Kidney (tissue), 22 donors: Measurements from ENCODE around the gene SAMD10. TPM values are rescaled to one million over a fixed set of nuclear protein-coding genes. Genes with fewer than 3 reads are reported as not detected.

ENCODE experiments used
- DNase-seq, 5 donors: peaks; one replicate each; pipeline ENCODE4 v3.0.0-alpha.2; 2013 to 2020
- FAIRE-seq: peaks from 2 replicates; lab custom pipeline; 2012; peaks lifted over from hg19 to GRCh38; lab: Jason Lieb, UNC
- H3K27ac ChIP-seq, 2 donors: one replicate each; pipeline ENCODE4 v1.7.0; 2013; ENCODE audit warnings: low read depth in 2 of 2, low read length in 2 of 2, inconsistent platforms in 1 of 2
- H3K27me3 ChIP-seq: one replicate; pipeline ENCODE4 v1.7.1; 2013; ENCODE audit warnings: low read length, inconsistent platforms; ENCODE audit not compliant: control insufficient read depth, insufficient read depth
- H3K36me3 ChIP-seq, 3 donors: one replicate each; pipeline versions ENCODE4 v1.7.0 to v1.7.1; 2013; ENCODE audit warnings: low read length in 3 of 3, control low read depth in 1 of 3, inconsistent platforms in 1 of 3; ENCODE audit not compliant: insufficient read depth in 3 of 3, control insufficient read depth in 2 of 3
- H3K4me1 ChIP-seq, 3 donors: one replicate each; pipeline versions ENCODE4 v1.7.0 to v1.7.1; 2013; ENCODE audit warnings: low read length in 3 of 3, inconsistent platforms in 1 of 3, low read depth in 1 of 3; ENCODE audit not compliant: control insufficient read depth in 2 of 3, insufficient read depth in 2 of 3
- H3K4me3 ChIP-seq, 3 donors: one replicate each; pipeline versions ENCODE4 v1.7.0 to v1.8.1; 2013; ENCODE audit warnings: low read length in 3 of 3, control low read depth in 1 of 3, inconsistent platforms in 1 of 3
- H3K9ac ChIP-seq, 3 donors: one replicate each; pipeline versions ENCODE4 v1.7.0 to v1.7.1; 2013; ENCODE audit warnings: low read length in 3 of 3, control low read depth in 1 of 3, inconsistent platforms in 1 of 3
- H3K9me3 ChIP-seq, 3 donors: one replicate each; pipeline versions ENCODE4 v1.7.0 to v1.7.1; 2013; ENCODE audit warnings: low read length in 3 of 3, control low read depth in 1 of 3, inconsistent platforms in 1 of 3; ENCODE audit not compliant: control insufficient read depth in 2 of 3, insufficient read depth in 1 of 3
- intact Hi-C: fragments of 100-400 bp; cut with DNase I; formaldehyde crosslinking; loops from one replicate; pipeline ENCODE4 v1.11.1; 2022
- long read RNA-seq, 10 donors: library from polyadenylated mRNA in 1 of 10; unstranded in 1 of 10; transcript quantifications; one replicate each; pipeline ENCODE4 v2.0.0 and lab custom pipeline, GENCODE V29; 2021 to 2026
- polyA plus RNA-seq: library from polyadenylated mRNA; stranded (reverse); fragments of 350-450 nt; fragmentation: Illumina TruSeq; extraction: RNeasy Lipid Tissue Mini Kit (QIAGEN cat#74804); gene quantifications from one replicate; pipeline ENCODE4 v1.2.3, GENCODE V29; 2014; ENCODE audit warnings: low read depth, low replicate concordance; ENCODE audit not compliant: insufficient read depth
- total RNA-seq: library from RNA; stranded (reverse); fragmentation: NEBNext Ultra II Directional; extraction: Animal tissue kit (Norgen Biotek cat#: 25700); gene quantifications from one replicate; pipeline ENCODE4 v1.2.1, GENCODE V29; 2021
- TF ChIP-seq, protein P1 (sequence below): IDR thresholded peaks from 3 replicates; pipeline ENCODE4 v1.5.1; 2012; ENCODE audit warnings: mild to moderate bottlenecking, moderate library complexity, borderline replicate concordance; ENCODE audit not compliant: insufficient read depth; ENCODE audit errors: extremely low read depth
- donor health status: control.
- donor health status: control.
- donor health status: control.
- donor health status: control.
- donor health status: control.
- donor health status: DM: yes; HTN: yes; CAD: no.
- donor health status: Normal renal cell carcinoma (clear cell type).

Gene SAMD10
- 7.9 TPM for total RNA-seq
- polyA plus RNA-seq = 8.5 TPM
- long read RNA-seq, donor 1, partial matches to known transcripts = 119 of 119 reads
- long read RNA-seq, donor 1, other reads (novel, unspliced or antisense) = 0 of 119 reads
- long read RNA-seq, donor 2, partial matches to known transcripts = 75 of 125 reads
- long read RNA-seq, donor 2, other reads (novel, unspliced or antisense) = 48 of 125 reads
- long read RNA-seq, donor 3, partial matches to known transcripts = 0 of 2 reads
- long read RNA-seq, donor 3, other reads (novel, unspliced or antisense) = 0 of 2 reads
- long read RNA-seq, donor 4, partial matches to known transcripts = 122 of 160 reads
- long read RNA-seq, donor 4, other reads (novel, unspliced or antisense) = 37 of 160 reads
- long read RNA-seq, donor 5 = 0 reads
- long read RNA-seq, donor 6 = 0 reads
- long read RNA-seq, donor 7, partial matches to known transcripts = 0 of 12 reads
- long read RNA-seq, donor 7, other reads (novel, unspliced or antisense) = 9 of 12 reads
- long read RNA-seq, donor 8, partial matches to known transcripts = 0 of 1 reads
- long read RNA-seq, donor 8, other reads (novel, unspliced or antisense) = 0 of 1 reads
- long read RNA-seq, donor 9 = 0 reads
- long read RNA-seq, donor 10, partial matches to known transcripts = 169 of 189 reads
- long read RNA-seq, donor 10, other reads (novel, unspliced or antisense) = 19 of 189 reads

DNA sequence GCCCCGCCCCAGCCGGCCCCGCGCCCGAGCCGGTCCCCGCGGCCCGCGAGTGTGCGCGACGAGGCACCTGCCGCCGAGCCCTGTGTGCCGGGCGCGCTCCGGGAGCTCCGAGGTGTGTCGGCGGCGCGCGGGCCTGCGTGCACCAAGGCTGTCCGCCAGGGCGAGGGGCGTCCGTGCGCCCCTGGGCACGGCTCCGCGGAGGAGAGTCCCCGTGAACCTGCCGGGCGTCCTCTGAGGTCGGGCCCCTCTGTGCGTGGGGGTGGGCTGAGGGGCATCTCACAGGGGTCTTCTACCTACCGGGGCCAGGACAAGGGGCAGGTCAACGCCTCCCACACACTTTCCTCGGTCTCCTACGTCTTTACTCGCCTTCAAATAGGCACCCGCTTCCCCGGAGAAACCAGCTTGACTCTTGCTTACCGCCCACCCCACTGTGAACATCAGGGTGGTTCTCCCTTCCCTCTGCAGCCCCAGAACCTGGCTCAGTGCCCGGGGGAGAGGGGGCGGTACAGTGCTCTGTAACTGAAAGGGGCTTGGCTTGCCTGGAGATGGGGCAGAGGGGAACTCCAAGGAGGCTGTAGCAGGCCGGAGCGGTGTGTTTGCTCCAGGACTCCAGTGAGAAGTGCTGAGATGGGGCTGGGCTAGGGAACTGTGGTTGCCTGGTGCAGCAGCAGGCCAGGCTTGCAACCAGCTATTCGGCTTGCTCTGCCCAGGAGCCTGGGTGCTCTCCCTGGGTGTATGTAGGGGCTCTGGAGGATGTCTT is at the start of gene SAMD10:
TSS of gene SAMD10 (minus strand) at position 86 of the 760 bp plus-strand sequence. CDS start 175 bp downstream, outside the sequence.
- Histone ChIP-seq H3K9ac (peak within 1 kb of the TSS in 2 of 3 donors; percentile 13 to 34), H3K4me1 (peaks cover 3 to 22% (median 7%) of the 10 kb centered on the region in 3 donors), H3K27me3 (no peaks in the 10 kb centered on the region), H3K36me3 (peaks cover 3 to 4% (median 4%) of the 10 kb centered on the region in 3 donors), H3K9me3 (no peaks in the 10 kb centered on the region), H3K27ac (peak within 1 kb of the TSS; percentile 54 to 74), H3K4me3 (peak within 1 kb of the TSS; percentile 32 to 98 (median 91))
- DNase-seq (peak; percentile 65 to 88 (median 83)), FAIRE-seq (no peak)
- TF ChIP-seq, protein P1, sequence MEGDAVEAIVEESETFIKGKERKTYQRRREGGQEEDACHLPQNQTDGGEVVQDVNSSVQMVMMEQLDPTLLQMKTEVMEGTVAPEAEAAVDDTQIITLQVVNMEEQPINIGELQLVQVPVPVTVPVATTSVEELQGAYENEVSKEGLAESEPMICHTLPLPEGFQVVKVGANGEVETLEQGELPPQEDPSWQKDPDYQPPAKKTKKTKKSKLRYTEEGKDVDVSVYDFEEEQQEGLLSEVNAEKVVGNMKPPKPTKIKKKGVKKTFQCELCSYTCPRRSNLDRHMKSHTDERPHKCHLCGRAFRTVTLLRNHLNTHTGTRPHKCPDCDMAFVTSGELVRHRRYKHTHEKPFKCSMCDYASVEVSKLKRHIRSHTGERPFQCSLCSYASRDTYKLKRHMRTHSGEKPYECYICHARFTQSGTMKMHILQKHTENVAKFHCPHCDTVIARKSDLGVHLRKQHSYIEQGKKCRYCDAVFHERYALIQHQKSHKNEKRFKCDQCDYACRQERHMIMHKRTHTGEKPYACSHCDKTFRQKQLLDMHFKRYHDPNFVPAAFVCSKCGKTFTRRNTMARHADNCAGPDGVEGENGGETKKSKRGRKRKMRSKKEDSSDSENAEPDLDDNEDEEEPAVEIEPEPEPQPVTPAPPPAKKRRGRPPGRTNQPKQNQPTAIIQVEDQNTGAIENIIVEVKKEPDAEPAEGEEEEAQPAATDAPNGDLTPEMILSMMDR = no peak
- intact Hi-C loops = loop anchor here (5.0 kb wide), 1 partner anchor 442 kb away; the partner anchor contains the start of gene PTK6

DNA sequence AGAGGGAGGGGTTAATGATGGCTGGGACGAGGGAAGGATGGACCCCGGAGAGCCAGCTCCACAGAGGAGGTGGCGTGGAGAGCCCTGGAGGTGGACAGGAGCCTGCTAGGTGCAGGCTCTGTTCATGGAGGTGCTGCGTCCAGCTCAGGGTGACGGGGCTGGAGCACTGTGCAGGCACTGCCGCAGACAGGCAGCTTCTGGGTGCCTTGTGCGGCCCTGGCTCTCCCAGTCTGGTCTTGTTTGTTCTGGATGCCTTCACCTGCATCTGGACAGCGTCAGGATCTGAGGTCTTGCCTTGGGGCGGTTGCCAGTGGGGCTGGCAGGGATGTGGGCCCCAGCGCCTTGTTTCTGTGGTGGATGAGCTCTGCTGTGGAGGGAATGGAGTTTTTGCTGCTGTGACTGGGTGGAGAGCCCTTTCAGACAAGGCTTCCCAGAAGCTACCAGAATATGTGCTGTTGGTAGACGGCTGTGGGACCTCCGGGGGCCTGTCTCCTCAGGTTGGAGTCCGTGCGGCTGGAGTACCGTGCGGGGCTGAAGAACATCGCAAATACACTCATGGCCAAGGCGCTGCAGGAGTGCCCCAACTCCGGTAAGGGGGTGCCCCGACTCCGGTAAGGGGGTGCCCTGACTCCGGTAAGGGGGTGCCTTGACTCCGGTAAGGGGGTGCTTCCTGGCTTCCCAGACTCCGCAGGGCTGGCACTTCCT is 48.7 kb upstream of the SAMD10 start:
- Histone ChIP-seq H3K9me3 (no peaks in the 10 kb centered on the region), H3K27ac (no peak overlapping the region), H3K4me1 (peaks cover 0 to 9% (median 2%) of the 10 kb centered on the region in 3 donors), H3K27me3 (no peaks in the 10 kb centered on the region), H3K9ac (no peak overlapping the region), H3K36me3 (peaks cover 6 to 70% (median 40%) of the 10 kb centered on the region in 3 donors), H3K4me3 (no peak overlapping the region)
- TF ChIP-seq, protein P1 = no peak
- DNase-seq = no peak
- intact Hi-C loops = no loop called here
- FAIRE-seq = no peak

DNA sequence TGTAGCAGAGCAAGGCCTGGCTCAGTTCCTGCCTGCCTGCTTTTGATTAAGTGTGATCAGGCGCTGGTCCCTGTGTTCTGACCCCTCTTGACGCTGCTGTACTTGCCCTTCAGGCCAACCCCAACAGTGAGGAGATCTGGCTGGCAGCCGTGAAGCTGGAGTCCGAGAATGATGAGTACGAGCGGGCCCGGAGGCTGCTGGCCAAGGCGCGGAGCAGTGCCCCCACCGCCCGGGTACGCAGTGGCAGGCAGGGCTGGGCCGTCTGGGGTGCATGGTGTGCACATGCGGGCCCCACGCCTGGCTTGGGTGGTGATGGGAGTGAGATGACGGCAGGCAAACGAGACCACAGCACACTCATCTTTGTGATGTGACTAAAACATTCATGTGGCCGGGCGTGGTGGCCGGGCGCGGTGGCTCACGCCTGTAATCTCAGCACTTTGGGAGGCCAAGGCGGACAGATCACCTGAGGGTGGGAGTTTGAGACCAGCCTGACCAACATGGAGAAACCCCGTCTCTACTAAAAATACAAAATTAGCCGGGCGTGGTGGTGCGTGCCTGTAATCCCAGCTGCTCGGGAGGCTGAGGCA is 46.5 kb upstream of the SAMD10 start:
- FAIRE-seq = no peak
- DNase-seq = no peak
- peaks cover 6 to 78% (median 47%) of the 10 kb centered on the region in 3 donors for H3K36me3 ChIP-seq
- no peaks in the 10 kb centered on the region for H3K27me3 ChIP-seq
- TF ChIP-seq, protein P1 = no peak
- H3K4me3 ChIP-seq = no peak overlapping the region
- no peaks in the 10 kb centered on the region for H3K9me3 ChIP-seq
- no peak overlapping the region for H3K27ac ChIP-seq
- intact Hi-C loops = no loop called here
- H3K4me1 ChIP-seq = peaks cover 0 to 9% (median 2%) of the 10 kb centered on the region in 3 donors
- H3K9ac ChIP-seq = no peak overlapping the region
